GM19455 (cell line): ENCODE results near the gene MAD1L1.

Source experiments
- ATAC-seq: cut with Tn5 transposase; IDR thresholded peaks from one replicate; pipeline ENCODE4 v1.9.1; 2021; ENCODE audit not compliant: unreplicated experiment

The MAD1L1 gene

DNA sequence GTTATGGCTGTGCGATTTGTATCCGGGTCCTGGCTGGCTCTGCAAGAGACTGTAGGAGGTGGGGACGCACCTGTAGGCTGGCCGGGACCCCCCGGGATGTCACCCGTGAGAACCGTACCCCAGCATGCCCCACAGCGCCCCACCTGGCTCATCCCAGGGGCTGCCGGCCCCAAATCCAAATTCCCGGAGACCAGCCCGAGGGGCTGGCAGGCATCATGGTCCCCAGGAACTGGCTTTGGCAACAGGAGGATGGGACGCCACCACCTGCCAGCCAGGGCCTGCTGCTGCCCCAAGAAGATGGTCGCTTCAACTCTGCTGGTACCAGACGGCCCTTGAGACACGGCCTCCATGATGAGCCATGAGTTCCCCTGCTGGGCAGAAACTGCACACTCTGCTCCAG is 323.3 kb downstream of the MAD1L1 start:
- no peak for ATAC-seq

DNA sequence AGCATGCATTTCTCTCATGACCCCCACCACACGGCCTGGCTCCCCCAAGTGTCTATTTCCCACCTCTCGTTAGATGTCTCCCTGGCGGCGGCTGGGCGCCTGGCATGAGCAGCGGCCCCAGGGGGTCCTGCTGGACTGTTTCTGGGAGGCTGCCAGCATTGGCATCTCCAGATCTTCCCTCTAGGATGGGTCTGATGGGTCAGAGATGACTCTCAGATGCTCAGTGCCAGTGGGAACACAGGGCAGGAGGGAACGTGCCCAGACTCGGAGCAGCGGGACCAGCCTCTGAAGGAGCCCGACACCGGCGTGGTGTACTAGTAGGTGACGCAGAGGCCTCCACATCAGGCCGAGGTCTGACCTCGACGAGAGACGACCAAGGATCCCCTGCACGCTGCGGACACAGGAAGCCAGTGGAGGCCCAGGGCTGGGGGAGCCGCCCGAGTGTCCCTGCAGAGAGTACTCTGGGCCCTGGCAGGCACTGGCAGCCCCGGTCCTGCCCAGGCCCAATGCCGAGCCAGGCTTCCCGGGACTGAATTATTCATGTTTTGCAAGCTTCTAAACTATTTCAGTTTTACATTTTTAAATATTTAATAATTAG is 323.8 kb downstream of the MAD1L1 start:
- ATAC-seq = no peak

DNA sequence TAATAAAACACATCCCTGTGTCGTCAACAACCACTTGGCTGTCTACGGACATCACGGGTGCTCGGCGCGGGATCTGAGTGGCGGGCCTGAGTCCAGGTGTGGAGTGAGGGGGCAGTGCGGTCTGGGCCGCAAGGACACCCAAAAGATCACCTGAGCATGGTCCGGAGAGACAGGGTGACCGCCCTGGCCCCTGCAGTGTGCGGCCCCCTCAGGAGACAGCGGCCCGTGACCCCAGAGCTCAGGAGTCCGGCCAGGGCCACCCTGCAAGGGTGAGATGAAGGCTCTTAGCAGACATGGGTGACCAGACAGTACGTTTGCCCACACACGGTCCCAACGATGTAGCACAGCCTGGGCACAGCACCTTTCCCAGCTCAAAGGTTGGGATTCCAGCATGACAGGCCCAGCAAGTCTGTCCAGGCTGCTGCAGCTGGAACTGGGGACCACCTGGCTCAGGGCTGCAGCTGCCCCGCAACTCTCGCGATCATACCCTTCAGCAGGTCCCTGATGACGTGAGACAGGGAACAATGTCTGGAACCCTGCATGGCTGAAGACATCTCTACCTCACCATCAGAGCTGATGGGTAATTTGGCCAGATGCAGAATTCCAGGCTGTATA is 324.9 kb downstream of the MAD1L1 start:
- no peak for ATAC-seq

DNA sequence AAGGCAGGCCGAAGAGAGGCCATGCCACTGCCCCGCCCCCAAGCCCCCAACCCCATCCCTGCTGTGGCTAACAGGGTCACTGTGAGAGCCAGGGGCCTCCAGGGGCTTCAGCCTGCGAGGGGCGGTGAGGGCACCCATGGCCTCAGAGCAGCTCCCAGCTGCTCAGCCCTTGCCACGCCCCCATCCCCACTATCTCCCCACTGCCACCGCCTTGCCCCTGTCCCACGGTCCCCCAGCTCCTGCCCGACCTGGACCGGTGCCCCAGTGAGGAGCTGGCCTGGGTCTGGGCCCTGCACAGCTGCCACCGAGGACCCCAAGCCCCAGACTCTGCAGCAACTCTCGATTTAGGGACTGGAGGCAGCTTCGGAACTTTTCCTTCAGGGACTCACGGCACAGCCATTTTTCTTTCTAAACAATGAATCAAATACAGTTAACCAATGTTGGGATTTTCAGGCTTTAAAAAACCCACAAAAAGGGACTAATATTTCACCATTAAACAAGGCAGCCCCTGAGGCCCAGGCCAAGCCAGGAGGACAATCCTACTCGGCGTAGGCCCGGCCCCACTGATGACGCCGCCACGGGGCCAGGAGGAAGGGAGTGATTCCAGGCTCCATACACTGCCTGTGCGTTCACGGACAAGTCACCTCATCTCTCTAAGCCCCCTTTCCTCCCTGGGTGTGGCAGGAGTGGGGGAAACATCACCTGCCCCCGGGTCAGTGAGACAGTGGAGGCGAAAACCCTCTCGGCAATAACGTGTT is 325.6 kb downstream of the MAD1L1 start:
- ATAC-seq = no peak

DNA sequence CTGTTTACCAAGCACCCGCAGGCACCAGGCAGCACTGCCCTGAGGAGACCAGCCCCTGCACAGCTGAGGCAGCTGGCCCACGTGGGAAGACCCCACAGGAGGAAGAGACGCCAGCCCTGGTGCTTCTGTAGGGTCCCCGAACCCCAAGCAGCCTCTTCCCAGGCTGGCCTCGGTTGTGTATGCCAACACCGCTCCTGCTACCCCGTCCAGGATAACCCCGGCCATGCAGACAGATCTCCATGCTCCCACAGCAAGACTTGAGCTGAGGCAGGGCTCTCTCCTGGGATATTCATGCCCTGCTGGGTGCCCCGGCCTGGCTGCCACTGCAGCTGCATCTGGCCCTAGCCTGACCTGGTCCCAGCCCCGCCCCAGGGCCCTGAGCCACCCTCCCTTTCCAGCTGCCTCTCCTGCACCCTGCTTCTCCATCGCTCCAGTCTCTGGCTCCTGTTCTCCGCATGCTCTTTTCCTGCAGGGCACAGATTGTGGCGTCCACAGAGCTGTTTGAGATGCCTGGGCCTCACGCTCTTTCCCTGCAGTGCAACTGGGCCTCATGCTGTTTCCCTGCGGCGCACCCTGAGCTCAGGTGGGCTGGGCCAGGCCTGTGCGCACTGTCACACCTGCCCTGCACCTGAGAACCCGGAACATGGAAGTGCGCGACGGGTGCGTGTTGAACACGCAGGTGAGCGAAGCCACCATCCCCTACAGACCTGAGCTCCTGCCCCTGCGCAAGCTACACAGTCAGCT is 326.5 kb downstream of the MAD1L1 start:
- no peak for ATAC-seq

DNA sequence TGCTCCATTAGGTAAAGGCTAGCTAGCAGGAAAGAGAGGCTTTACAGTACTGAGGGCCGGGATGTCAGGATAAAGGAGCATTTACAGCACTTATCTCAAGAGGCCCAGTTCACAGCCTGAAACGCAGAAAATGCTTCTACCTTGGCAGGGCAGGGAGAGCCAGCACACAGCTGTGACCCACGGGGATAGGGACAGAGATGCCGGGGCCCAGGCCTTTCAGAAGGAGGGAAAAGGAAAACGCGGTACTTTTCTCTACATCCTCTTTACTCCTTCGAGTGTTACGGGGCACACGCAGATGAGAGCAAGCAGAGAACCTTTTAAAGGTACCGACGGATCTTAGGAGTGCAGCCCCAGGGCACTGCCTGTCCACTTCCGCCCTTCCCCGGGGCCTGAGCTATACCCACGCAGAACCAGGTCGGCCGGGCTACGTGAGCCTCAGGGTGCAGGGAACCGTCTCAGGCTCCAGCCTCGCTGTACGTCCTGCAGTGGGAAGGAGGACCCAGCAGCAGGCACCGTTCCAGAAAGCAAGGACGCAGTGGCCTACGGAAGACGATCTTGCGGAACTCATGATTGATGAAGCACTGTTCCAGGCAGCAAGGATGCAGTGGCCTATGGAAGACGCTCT is 330.4 kb downstream of the MAD1L1 start:
- ATAC-seq = no peak

DNA sequence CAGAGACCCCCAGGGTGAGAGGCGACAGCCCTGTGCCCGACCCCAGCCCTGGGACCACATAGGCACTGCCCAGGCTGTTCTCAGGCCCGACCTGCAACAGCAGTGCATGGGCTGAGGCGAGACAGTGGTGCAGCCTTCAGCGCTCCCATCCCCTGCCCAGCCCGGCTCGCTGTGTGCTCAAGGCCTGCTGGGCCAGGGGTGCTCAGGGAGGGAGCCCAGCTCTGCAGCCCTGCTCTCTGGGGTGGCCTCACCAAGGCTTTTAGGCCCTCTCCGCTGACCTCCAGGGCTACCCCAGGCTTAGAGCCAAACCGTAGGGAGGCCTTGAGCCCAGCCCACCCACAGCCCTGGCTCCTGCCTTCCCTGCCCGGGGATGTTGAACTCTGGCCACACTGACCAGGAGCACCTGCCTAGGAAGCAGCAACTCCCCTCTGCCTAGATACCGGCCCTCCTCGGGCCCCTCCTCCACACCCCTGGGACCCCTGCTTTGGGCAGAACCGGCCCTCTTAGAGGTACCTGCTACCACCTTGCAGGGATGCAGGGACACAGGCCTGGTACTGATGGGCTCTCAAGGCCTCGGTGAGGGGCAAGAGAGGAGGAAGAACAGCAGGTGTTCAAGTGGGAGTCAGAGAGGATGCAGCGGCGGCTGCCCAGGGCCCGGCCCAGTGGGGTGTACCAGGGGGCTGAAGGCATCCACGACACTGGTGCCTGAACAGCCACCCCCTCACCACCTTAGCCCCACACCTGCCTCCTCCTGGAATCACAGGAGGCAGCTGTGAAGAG is 331.1 kb downstream of the MAD1L1 start:
- ATAC-seq = no peak

DNA sequence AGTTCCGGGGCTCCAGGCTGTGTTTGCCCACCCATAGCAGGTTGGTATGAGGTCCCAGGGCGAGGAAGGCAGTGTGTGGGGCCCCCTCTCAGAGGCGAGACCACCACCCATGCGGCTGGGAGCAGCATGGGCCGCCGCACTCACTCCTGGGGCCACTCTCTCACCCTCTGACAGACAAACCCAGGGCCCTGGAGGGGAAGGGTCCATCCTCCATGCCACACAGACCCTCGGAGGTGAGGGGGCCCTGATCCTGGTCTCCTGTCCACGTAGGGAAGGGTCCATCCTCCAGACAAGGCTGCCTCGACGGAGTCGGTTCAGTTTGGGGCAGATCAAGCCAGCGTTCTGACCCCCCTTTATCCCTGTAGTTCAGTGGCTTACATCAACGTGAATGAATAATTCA is 331.9 kb downstream of the MAD1L1 start:
- ATAC-seq = no peak

DNA sequence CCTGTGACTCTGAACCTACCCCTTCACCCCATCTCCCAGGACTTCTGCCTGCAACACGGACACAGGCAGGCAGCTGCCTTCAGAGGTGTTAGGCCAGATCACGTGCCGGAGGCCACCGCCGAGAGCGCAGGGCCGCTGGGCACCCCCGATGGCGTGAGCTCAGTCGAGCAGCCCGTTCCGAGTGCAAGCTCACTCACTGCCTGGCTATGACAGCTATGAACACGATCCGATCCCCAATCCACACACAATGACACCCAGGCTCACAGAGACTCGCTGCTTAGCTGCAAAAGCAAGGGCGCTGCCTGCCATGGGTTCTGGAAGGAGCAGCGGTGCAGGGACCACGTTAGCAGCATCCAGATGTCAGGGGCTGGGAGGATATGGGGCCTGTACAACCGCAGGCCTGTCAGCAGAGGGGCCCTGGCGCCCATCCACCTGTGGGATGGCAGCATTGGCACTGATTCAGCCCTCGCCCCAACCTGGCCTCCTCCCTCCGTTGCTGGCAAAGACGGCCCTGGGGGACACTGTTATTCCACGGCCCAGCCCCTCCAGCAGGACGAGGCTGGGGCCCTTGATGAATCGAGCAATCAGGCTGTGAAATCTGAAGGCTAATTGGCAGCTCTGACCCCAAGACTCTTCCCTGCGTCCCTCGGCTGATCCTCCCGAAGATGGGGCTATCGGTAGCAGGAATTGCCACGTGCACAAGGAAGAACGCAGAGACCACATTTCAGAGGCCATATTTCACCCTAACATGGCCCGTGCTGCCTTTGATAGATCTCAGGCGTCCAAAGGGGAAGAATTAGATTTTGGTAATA is 332.6 kb downstream of the MAD1L1 start:
- no peak for ATAC-seq

DNA sequence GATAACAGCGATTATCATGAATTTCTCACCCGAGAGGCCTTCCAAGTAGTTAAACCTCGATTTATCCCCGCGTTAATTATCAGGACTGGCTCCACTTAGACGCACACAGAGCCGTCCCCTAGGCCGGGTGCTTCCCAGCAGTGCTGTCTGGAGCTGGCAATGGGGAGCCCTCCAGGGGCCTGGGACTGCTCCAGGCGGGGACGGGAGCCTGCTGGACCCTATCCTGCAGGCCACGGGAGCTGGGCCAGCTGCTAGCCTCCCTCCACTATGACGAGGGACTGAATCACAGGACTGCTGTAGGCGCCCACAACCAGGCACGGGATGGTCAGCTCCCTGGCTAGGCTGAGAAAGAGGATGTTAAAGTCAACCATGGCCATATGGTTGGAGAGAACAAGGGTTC is 333.5 kb downstream of the MAD1L1 start:
- ATAC-seq = no peak

DNA sequence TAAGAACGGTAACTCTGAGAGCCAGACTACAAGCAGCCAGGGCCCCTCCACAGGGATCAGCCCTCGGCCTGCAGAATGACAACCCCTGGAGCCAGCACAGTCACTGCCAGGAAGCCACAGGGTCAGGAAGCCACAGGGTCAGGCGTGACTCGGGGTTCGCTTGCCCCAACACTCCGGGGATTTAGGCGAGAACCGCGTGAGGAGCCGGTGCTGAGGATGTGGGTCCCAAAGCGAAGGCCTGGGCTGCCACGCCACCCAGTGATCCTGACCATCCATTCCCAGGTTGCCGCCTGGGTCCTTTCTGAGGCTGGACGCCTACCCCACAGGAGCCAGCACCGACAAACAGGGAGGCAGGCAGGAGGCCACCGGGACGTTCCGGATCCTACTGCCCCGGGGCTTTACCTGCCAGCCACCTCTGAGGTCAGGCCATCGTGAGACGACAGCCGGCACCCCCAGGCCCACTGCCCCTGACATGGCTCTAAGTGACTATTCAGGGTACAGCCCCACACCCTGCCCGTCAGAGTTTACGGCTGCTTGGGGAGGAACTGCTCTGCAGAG is 334.0 kb downstream of the MAD1L1 start:
- no peak for ATAC-seq

DNA sequence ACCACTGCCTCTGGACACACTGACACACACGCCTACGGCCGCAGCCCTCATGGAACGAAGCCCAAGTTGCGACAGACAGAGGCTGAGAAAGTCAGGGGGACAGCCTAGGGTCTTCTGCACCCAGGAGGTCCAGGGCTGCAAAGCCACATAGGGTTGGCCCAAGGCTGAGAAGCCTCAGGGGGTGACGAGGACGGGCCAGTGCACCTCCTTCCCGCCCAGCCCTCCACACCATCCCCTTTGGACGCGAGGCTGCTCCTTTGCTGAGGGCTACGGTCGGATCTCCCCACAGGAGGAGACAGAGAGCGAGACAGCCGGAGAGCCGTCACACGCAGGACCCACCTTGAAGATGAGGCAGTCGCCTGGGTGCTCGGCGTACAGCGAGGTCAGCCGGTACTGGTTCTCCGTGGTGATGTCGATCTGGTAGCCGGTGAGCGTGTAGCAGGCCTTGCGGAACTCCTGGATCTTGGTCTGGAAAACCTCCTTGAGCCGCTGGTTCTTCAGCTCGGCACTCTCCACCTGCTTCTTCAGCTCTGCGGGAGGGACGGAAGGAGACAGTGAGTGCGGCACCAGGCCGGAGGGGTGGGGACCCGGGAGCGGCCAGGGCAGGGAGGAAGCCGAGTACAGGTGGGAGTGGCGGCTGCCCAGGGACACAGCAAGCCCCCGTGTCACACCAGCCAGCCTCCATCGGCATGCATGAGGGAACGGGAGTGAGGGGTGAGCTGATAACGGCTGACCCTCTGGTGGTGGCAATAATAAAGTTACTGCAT is 334.7 kb downstream of the MAD1L1 start:
- no peak for ATAC-seq

DNA sequence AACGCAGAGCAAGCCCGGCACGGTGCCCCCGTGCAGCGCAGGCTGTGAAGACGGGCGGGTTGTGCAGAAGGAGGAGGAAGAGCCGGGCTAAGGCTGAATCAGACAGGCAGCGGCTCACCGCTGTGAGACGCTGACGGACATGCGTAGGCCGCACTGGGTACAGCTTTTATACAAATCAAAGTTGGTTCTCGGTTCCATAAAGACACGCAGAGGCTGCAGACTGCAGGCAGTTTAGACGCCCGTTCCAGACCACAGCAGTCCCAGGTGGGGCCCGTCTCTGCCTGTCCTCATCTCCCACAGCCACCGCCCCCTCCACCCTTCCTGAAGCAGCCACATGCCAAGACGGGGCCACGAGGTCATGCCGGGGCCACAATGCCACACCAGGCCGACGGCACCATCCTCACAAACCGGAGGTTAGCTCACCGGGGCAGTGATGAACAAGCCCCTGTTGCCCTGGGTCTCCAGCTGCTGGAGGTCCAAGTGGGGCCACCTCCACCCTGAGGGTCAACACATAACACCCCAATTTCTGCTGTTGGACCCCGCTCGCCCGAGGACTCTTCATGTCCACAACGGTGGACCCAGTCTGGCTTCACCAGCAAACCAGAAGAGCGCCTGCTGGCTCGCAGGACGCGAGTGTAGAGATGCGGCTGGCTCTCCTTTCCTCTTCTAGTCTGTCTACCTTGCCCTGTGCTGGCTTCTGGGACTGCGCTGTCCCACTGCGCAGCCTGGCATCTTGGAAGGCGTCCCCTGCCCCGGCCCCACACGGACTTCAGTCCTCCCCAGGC is 335.5 kb downstream of the MAD1L1 start:
- ATAC-seq = no peak

DNA sequence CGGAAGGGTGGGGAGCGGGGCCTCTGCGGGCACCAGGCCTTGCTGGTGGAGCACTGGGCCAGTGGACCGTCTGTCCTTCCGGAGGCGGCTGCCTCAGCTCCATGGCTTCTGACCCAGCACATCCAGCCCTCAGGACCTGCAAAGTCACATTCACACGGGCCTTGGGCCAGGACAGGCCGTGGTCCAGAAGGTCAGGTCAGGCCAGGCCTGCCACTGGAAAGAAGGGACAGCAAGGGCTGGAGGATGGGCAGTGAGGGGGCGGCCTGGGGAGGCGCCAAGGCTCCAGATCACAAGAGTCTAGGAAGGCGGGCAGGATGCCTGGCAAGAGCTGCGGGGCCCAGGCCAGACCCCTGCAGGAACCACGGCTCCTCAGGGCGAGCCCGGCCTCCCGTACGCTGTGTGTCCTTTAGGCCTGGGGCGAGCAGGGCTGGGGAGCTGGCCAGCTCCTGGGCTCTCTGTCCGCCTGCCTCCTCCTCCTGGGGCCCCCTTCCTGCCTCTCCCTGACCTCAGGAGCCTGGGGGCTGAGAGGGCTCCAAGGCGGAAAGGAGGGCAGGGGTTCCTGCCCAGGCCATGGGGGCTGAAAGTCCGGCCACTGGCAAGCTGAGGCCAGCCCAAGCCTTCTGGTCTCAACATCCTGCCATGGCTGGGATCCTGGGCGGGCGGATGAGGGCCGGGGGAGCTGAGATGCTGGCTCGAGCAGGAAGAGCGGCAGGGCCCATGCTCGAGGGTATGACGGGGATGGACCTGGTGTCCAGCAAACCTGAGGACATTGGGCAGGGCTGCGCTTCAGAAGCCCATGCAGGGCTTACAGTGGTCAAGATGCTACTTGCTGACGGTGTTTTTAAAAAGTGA is 336.9 kb downstream of the MAD1L1 start:
- no peak for ATAC-seq

DNA sequence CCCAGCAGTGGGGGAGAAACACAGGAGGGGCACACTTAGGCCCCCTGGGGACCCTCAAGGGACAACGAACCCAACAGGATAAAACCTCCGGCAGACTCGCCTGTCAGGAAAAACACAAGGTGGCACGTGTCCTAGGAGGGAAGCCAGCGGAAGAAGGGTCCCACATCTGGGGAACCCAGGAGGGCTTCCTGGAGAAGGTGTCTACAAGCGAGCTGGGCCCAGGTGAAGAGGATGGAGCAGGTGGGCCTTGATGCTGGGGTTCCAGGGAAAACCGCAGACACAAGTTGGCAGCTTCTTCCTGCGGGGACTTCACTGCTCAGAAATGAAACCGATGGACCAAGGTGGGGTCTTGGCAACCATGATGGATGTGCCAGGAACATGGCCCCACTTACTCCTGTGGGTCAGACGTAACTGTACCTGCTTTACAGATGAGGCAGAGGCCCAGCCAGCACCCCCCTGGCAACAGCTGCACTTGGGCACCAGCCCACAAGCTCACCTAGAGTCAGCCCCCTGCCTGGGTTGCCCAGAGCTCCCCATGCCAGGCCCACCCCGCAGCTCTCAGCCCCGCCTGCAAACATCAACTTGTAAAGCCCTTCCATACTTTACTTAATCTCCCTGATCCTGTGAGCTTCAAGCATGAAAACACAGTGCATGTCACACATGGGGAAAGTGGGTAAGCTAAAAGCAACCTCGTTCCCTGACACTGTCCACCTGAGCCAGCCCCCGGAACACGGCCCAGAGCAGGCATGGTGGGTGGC is 337.7 kb downstream of the MAD1L1 start:
- no peak for ATAC-seq

DNA sequence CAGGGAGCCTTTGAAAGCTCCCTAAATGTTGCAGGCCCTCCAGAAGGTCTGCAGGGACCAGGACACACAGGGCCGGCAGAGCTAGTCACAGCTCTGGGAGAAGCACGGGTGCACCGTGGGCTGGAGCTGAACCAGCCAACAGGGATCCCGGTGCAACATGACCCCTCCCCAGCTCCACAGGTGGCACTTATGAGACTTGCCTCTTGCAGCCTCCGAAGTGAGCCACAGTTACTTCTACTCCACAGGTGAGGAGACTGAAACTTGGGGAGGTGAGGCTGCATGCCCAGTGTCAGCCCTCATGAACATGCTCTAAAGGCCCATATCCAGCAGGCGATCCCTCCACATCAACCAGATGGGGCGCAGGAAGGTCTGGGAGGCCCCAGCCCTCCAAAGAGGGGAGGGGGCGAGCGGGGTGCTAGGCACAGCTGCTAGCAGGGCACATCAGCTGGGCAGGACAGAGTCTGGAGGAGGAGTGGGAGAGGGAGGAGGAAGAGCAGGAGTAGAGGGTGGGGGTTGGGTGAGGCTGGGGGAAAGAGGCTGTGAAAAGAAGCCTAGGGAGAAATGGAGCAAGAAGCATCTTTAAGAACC is 338.3 kb downstream of the MAD1L1 start:
- no peak for ATAC-seq
